HPDE6-E6E7 (cell line): ENCODE data around the gene PDE3A.

Source experiments
- DNase-seq: peaks from one replicate; pipeline ENCODE4 v3.0.0; 2011; ENCODE audit warnings: missing footprints; ENCODE audit errors: extremely low spot score

The PDE3A gene

GRCh38 chr12:20424841-20425240, 56.5 kb downstream of the PDE3A start:
- no peak for DNase-seq

GRCh38 chr12:20426191-20426590, 57.9 kb downstream of the PDE3A start:
- no peak for DNase-seq

GRCh38 chr12:20426957-20427356, 58.6 kb downstream of the PDE3A start:
- DNase-seq, result no peak

- DNase-seq, result no peak
Observed at GRCh38 chr12:20429852-20430251, 61.5 kb downstream of the PDE3A start.

GRCh38 chr12:20432290-20432689, 64.0 kb downstream of the PDE3A start:
- no peak for DNase-seq

- no peak for DNase-seq
Observed at GRCh38 chr12:20434996-20435395, 66.7 kb downstream of the PDE3A start.

- DNase-seq, result no peak
Observed at GRCh38 chr12:20436316-20436715, 68.0 kb downstream of the PDE3A start.

GRCh38 chr12:20438299-20438779, 70.0 kb downstream of the PDE3A start:
- no peak for DNase-seq

GRCh38 chr12:20439626-20440025, 71.3 kb downstream of the PDE3A start:
- DNase-seq, result no peak

- no peak for DNase-seq
Observed at GRCh38 chr12:20440408-20440807, 72.1 kb downstream of the PDE3A start.

- DNase-seq, result no peak
Observed at GRCh38 chr12:20442322-20442721, 74.0 kb downstream of the PDE3A start.

GRCh38 chr12:20443255-20443654, 74.9 kb downstream of the PDE3A start:
- DNase-seq, result no peak

- no peak for DNase-seq
Observed at GRCh38 chr12:20443792-20444191, 75.5 kb downstream of the PDE3A start.

GRCh38 chr12:20444595-20445170, 76.3 kb downstream of the PDE3A start:
- no peak for DNase-seq

GRCh38 chr12:20445687-20446086, 77.3 kb downstream of the PDE3A start:
- DNase-seq, result no peak

GRCh38 chr12:20446836-20447235, 78.5 kb downstream of the PDE3A start:
- DNase-seq, result no peak

- DNase-seq, result no peak
Observed at GRCh38 chr12:20448781-20449180, 80.4 kb downstream of the PDE3A start.

- no peak for DNase-seq
Observed at GRCh38 chr12:20450591-20451180, 82.3 kb downstream of the PDE3A start.

GRCh38 chr12:20451761-20452160, 83.4 kb downstream of the PDE3A start:
- no peak for DNase-seq

- DNase-seq, result no peak
Observed at GRCh38 chr12:20452496-20453010, 84.2 kb downstream of the PDE3A start.

GRCh38 chr12:20453756-20454310, 85.5 kb downstream of the PDE3A start:
- DNase-seq, result no peak

- no peak for DNase-seq
Observed at GRCh38 chr12:20455001-20455706, 86.8 kb downstream of the PDE3A start.

GRCh38 chr12:20457582-20457981, 89.2 kb downstream of the PDE3A start:
- no peak for DNase-seq
